Keratinocyte (primary cell): Measurements from ENCODE around the gene SHMT2. TPM values are rescaled to one million over a fixed set of nuclear protein-coding genes. Genes with fewer than 3 reads are reported as not detected.

Experiments used
- DNase-seq: peaks from one replicate; pipeline ENCODE4 v3.0.0-alpha.2; 2011; ENCODE audit warnings: low read depth, missing footprints, low spot score
- FAIRE-seq: peaks from 2 replicates; lab custom pipeline; 2011; peaks lifted over from hg19 to GRCh38; lab: Jason Lieb, UNC
- H2AFZ ChIP-seq: 2 replicates; pipeline ENCODE4 v1.6.0; 2012; ENCODE audit warnings: low read length, control low read depth, inconsistent platforms; ENCODE audit not compliant: control insufficient read depth
- H3K27ac ChIP-seq: 2 replicates; pipeline ENCODE4 v1.5.1; 2011; ENCODE audit warnings: low read length; ENCODE audit not compliant: control insufficient read depth, insufficient read depth
- H3K27me3 ChIP-seq: 3 replicates; pipeline ENCODE4 v1.6.0; 2011; ENCODE audit warnings: low read length; ENCODE audit not compliant: control insufficient read depth, insufficient read depth; ENCODE audit errors: extremely low read depth
- H3K36me3 ChIP-seq, 2 experiments: 2 replicates in 1 of 2; 3 replicates in 1 of 2; pipeline ENCODE4 v1.5.1; 2011; ENCODE audit warnings: low read length in 2 of 2, mild to moderate bottlenecking in 1 of 2; ENCODE audit not compliant: control insufficient read depth in 2 of 2, insufficient read depth in 2 of 2; ENCODE audit errors: extremely low read depth in 1 of 2
- H3K4me1 ChIP-seq: 3 replicates; pipeline ENCODE4 v1.5.1; 2011; ENCODE audit warnings: low read length; ENCODE audit not compliant: control insufficient read depth, insufficient read depth; ENCODE audit errors: extremely low read depth
- H3K4me2 ChIP-seq: 3 replicates; pipeline ENCODE4 v1.6.0; 2011; ENCODE audit warnings: low read depth, low read length; ENCODE audit not compliant: control insufficient read depth, insufficient read depth; ENCODE audit errors: extremely low read depth
- H3K4me3 ChIP-seq, 3 experiments: fragments of 200-600 bp in 1 of 3; sonication (generic) in 1 of 3; 2 replicates in 2 of 3; 3 replicates in 1 of 3; pipeline ENCODE4 v1.5.1; 2011 to 2016; ENCODE audit warnings: low read length in 3 of 3, mild to moderate bottlenecking in 3 of 3, control low read depth in 2 of 3, inconsistent platforms in 1 of 3, low read depth in 1 of 3, mixed read lengths in 1 of 3, mixed run types in 1 of 3, moderate library complexity in 1 of 3; ENCODE audit not compliant: control insufficient read depth in 2 of 3, insufficient read depth in 2 of 3; ENCODE audit errors: extremely low read depth in 1 of 3
- H3K79me2 ChIP-seq: 2 replicates; pipeline ENCODE4 v1.6.0; 2012; ENCODE audit warnings: low read length; ENCODE audit not compliant: control insufficient read depth, insufficient read depth
- H3K9ac ChIP-seq: 3 replicates; pipeline ENCODE4 v1.6.0; 2011; ENCODE audit warnings: low read length; ENCODE audit not compliant: control insufficient read depth, insufficient read depth; ENCODE audit errors: extremely low read depth
- H3K9me1 ChIP-seq: 3 replicates; pipeline ENCODE4 v1.6.0; 2011; ENCODE audit warnings: low read length; ENCODE audit not compliant: control insufficient read depth, insufficient read depth; ENCODE audit errors: extremely low read depth
- H3K9me3 ChIP-seq: 2 replicates; pipeline ENCODE4 v1.5.1; 2012; ENCODE audit warnings: low read depth, low read length; ENCODE audit not compliant: control insufficient read depth
- H4K20me1 ChIP-seq: 3 replicates; pipeline ENCODE4 v1.6.0; 2011; ENCODE audit warnings: low read length; ENCODE audit not compliant: control insufficient read depth, insufficient read depth; ENCODE audit errors: extremely low read depth
- EZH2 ChIP-seq: IDR thresholded peaks from one replicate; pipeline ENCODE4 v1.6.1; 2012; ENCODE audit warnings: inconsistent platforms, mild to moderate bottlenecking, low read length, moderate library complexity
- dilution Hi-C: fragments of 300-500 bp; cut with MboI; formaldehyde crosslinking; loops from one replicate; pipeline ENCODE4 v1.7.0; 2020; ENCODE audit warnings: low sequenced_read_pairs; ENCODE audit not compliant: extremely low pct_ligation_motif_present
- polyA plus RNA-seq, 5 experiments: library from polyadenylated mRNA; depleted of rRNA in 3 of 5; stranded (reverse) in 3 of 5; stranded (forward) in 1 of 5; unstranded in 1 of 5; fragments of >200 nt; gene quantifications; 1 replicate in 1 of 5; 2 replicates in 3 of 5; 3 replicates in 1 of 5; pipeline versions ENCODE4 v1.2.1 to v1.2.3, GENCODE V29; 2011 to 2012; ENCODE audit warnings: missing spikeins in 2 of 5, low read depth in 1 of 5, low replicate concordance in 1 of 5
- TF ChIP-seq, protein P1 (sequence below), 3 experiments: IDR thresholded peaks in 1 of 3; conservative IDR thresholded peaks in 1 of 3; optimal IDR thresholded peaks in 1 of 3; 2 replicates in 2 of 3; 3 replicates in 1 of 3; pipeline versions ENCODE3 to v1.5.1; 2011; ENCODE audit warnings: low read length in 3 of 3, mild to moderate bottlenecking in 3 of 3, moderate library complexity in 2 of 3, control low read depth in 1 of 3, inconsistent platforms in 1 of 3; ENCODE audit not compliant: insufficient read depth in 2 of 3; ENCODE audit errors: extremely low read depth in 1 of 3

The SHMT2 gene
- polyA plus RNA-seq, 1 donor (not counting 4 experiments of a cell fraction or from before 2014, with no cell fraction given), result 128 TPM

DNA sequence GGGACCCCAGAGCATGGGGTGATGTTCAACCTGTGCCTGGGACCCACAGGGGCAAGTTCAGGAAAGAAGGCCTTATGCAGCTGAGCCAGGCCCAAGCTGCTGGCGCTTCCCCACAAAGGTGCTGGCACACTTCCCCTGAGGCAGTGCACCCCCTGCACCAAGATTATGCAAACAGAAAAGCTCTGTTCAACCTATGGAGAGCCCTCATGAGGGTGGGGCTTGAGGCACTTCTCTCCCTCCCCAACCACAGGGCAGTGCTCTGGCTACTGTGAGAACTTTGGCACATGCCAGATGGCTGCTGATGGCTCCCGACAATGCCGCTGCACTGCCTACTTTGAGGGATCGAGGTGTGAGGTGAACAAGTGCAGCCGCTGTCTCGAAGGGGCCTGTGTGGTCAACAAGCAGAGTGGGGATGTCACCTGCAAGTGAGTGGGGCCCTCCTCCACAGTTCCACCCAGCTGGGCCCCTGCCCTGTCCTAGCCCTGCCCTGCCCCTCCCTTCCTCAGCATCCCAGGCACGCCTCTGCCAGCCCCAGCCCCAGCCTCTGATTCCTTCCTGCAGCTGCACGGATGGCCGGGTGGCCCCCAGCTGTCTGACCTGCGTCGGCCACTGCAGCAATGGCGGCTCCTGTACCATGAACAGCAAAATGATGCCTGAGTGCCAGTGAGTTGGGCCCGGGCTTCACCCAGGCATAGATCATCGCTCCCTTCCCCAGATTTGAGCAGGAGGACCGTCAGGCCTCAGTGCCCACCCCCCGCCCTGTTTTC is 18.4 kb upstream of the SHMT2 start:
- FAIRE-seq, result no peak
- no peaks in the 10 kb centered on the region for H4K20me1 ChIP-seq

DNA sequence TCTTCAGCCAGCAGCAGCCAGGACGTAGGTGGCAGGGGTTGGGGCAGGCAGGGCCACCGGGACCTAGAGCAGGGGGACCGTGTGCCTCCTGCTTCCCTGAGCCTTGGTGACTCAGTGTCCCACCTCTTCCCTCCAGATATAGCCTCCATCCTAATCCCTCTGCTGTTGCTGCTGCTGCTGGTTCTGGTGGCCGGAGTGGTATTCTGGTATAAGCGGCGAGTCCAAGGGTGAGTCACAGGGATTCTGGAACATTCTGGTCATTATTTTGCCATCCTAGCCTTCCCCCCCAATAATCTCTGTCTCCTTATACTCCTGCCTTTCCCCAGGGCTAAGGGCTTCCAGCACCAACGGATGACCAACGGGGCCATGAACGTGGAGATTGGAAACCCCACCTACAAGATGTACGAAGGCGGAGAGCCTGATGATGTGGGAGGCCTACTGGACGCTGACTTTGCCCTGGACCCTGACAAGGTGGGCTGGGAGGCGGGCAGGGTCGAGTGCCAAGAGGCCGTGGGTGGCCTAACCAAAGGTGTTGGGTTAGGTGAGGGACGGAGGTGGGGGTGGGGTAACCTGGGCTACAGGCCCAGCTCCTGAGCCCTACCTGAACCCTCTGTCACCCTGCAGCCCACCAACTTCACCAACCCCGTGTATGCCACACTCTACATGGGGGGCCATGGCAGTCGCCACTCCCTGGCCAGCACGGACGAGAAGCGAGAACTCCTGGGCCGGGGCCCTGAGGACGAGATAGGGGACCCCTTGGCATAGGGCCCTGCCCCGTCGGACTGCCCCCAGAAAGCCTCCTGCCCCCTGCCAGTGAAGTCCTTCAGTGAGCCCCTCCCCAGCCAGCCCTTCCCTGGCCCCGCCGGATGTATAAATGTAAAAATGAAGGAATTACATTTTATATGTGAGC is 17.5 kb upstream of the SHMT2 start:
- DNase-seq (no peak), FAIRE-seq (no peak)
- Histone ChIP-seq H4K20me1 (no peaks in the 10 kb centered on the region), H3K9ac (no peak overlapping the region), H3K36me3 (peaks cover 0 to 7% of the 10 kb centered on the region in 2 experiments), H3K79me2 (no peaks in the 10 kb centered on the region), H3K9me3 (no peaks in the 10 kb centered on the region), H3K27me3 (peaks cover 21% of the 10 kb centered on the region), H3K27ac (no peak overlapping the region), H3K4me3 (no peak overlapping the region), H3K4me2 (no peak overlapping the region), H3K9me1 (no peaks in the 10 kb centered on the region), H3K4me1 (peaks cover 19% of the 10 kb centered on the region), H2AFZ (no peak overlapping the region)
- dilution Hi-C loops, result no loop called here
- TF ChIP-seq, protein P1, sequence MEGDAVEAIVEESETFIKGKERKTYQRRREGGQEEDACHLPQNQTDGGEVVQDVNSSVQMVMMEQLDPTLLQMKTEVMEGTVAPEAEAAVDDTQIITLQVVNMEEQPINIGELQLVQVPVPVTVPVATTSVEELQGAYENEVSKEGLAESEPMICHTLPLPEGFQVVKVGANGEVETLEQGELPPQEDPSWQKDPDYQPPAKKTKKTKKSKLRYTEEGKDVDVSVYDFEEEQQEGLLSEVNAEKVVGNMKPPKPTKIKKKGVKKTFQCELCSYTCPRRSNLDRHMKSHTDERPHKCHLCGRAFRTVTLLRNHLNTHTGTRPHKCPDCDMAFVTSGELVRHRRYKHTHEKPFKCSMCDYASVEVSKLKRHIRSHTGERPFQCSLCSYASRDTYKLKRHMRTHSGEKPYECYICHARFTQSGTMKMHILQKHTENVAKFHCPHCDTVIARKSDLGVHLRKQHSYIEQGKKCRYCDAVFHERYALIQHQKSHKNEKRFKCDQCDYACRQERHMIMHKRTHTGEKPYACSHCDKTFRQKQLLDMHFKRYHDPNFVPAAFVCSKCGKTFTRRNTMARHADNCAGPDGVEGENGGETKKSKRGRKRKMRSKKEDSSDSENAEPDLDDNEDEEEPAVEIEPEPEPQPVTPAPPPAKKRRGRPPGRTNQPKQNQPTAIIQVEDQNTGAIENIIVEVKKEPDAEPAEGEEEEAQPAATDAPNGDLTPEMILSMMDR (optimal IDR thresholded peaks at IDR 0.05 in 1 of 3, IDR thresholded peaks at IDR 0.05 in 1 of 3, conservative IDR thresholded peaks at IDR 0.05 in 1 of 3; ENCODE audit: extremely low read depth in 1 of 3, insufficient read depth in 2 of 3, low read length in 3 of 3), result no peak
- TF ChIP-seq EZH2, result no peak

More for the DNA sequence above, 18.4 kb upstream of the SHMT2 start:
- DNase-seq, result no peak
- H3K27ac ChIP-seq, result no peak overlapping the region
- no peak overlapping the region for H3K4me3 ChIP-seq
- H3K4me2 ChIP-seq, result no peak overlapping the region
- peaks cover 16% of the 10 kb centered on the region for H3K27me3 ChIP-seq
- H3K9me3 ChIP-seq, result no peaks in the 10 kb centered on the region
- peaks cover 17% of the 10 kb centered on the region for H3K4me1 ChIP-seq
- TF ChIP-seq EZH2, result no peak
- TF ChIP-seq, protein P1 (optimal IDR thresholded peaks at IDR 0.05 in 1 of 3, IDR thresholded peaks at IDR 0.05 in 1 of 3, conservative IDR thresholded peaks at IDR 0.05 in 1 of 3; ENCODE audit: extremely low read depth in 1 of 3, insufficient read depth in 2 of 3, low read length in 3 of 3), result no peak
- dilution Hi-C loops, result no loop called here
- no peaks in the 10 kb centered on the region for H3K9me1 ChIP-seq
- H3K36me3 ChIP-seq, result peaks cover 0 to 13% of the 10 kb centered on the region in 2 experiments
- H2AFZ ChIP-seq, result no peak overlapping the region
- no peak overlapping the region for H3K9ac ChIP-seq
- no peaks in the 10 kb centered on the region for H3K79me2 ChIP-seq
